Measurements from ENCODE around the gene C6orf132. TPM values are rescaled to one million over a fixed set of nuclear protein-coding genes. Genes with fewer than 3 reads are reported as not detected.

C6orf132 gene
- total and polyA plus RNA-seq, 2 of the 8 experiments (the other 6 are each of a cell fraction or from before 2014, with no cell fraction given) = 31.5 to 64.0 TPM

DNA sequence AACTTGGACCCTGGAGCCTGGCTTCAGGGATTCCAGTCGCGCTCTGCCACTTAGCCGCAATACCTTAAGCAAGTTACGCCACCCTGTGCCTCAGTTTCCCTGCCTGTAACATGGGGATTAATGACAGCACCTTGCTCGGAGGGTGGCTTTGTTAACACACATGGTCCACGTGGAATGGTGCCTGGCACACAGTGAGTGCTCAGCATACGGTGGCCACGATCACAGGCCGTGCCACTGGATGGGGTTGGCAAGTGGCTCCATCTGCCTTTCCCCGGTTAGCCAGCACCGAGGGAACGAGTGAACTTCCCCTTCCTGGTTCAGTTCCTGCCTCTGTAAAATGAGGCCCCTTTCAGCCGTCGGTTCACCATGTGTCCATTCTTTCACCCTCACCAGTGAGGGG is 17.2 kb downstream of the C6orf132 start:
- H3K79me2 ChIP-seq (ENCODE audit: control insufficient read depth in 1 of 2, insufficient read depth in 2 of 2, low read length in 2 of 2) = peaks cover 0 to 22% of the 10 kb centered on the region in 2 experiments; a peak in 1 of 4 replicates
- no peak overlapping the region for H2BK120ac ChIP-seq (replicated peaks; ENCODE audit: low read depth, low read length)
- H3K23me2 ChIP-seq (ENCODE audit: low read depth, low read length) = no peaks in the 10 kb centered on the region; the same call in 1 of the 2 replicates
- peaks cover 21 to 66% (median 34%) of the 10 kb centered on the region in 4 experiments for H3K36me3 ChIP-seq (ENCODE audit: control insufficient read depth in 2 of 4, insufficient read depth in 4 of 4, low read length in 3 of 4)
- no peak for FAIRE-seq
- H3K9ac ChIP-seq (replicated peaks in 1 of 4; ENCODE audit: extremely low read depth in 1 of 4, low read depth in 3 of 4, low read length in 3 of 4) = no peak overlapping the region
- H3K18ac ChIP-seq (ENCODE audit: extremely low read depth, low read length) = no peak overlapping the region
- no peak overlapping the region for H2BK15ac ChIP-seq (ENCODE audit: low read length)
- peaks cover 4 to 24% of the 10 kb centered on the region in 2 experiments for H4K20me1 ChIP-seq (replicated peaks in 1 of 2; ENCODE audit: control insufficient read depth in 1 of 2, insufficient read depth in 2 of 2, low read length in 2 of 2)
- H3K79me1 ChIP-seq (ENCODE audit: low read depth, low read length) = peaks cover 20% of the 10 kb centered on the region
- WGBS, 2 experiments (ENCODE audit: extremely low coverage in 1 of 2, insufficient coverage in 1 of 2, insufficient read length in 1 of 2, insufficient replicate concordance in 2 of 2, low coverage in 1 of 2, low lambda C conversion rate in 2 of 2, missing lambda C conversion rate in 1 of 2) = 97% methylated on average over 14 of the region's 14 CpGs; no CpG with 5 or more reads in 1 of the 2 experiments
- no peak overlapping the region for H4K8ac ChIP-seq (ENCODE audit: extremely low read depth, insufficient read depth, low read length)
- no peak overlapping the region for H3K56ac ChIP-seq (replicated peaks; ENCODE audit: insufficient read length, low read depth, low read length)
- H4K91ac ChIP-seq (replicated peaks; ENCODE audit: insufficient read length, low read length) = no peak overlapping the region
- ChIA-PET POLR2A (ENCODE audit: partially characterized antibody) (interaction anchor here (1.2 to 5.6 kb wide), 5 partner anchors 8 to 32 kb away, joined by 3 to 41 read pairs (median 9); partner anchors contain the start of gene C6orf132), CTCF (ENCODE audit: partially characterized antibody) (interaction anchor here (1.9 to 2.6 kb wide), 3 partner anchors 21 to 39 kb away, joined by 7 to 9 read pairs (median 8); no protein-coding TSS in a partner anchor)
- no peak overlapping the region for H4K5ac ChIP-seq (ENCODE audit: insufficient read length, low read depth, low read length)
- H2AFZ ChIP-seq (ENCODE audit: low read length) = no peak overlapping the region
- H2BK20ac ChIP-seq (ENCODE audit: low read length) = no peak overlapping the region
- no peak overlapping the region for H2BK12ac ChIP-seq (ENCODE audit: low read depth, low read length)
- no peak overlapping the region for H3K4ac ChIP-seq (replicated peaks; ENCODE audit: insufficient read length, low read depth, low read length)
- H3K14ac ChIP-seq (ENCODE audit: insufficient read length) = no peak overlapping the region
- no peaks in the 10 kb centered on the region for H3K27me3 ChIP-seq (replicated peaks in 1 of 4; ENCODE audit: control insufficient read depth in 3 of 4, extremely low read depth in 1 of 4, insufficient read depth in 3 of 4, low read length in 3 of 4)
- no peak overlapping the region for H2AK5ac ChIP-seq (ENCODE audit: low read depth, low read length)
- no peak overlapping the region for H3K4me2 ChIP-seq (ENCODE audit: insufficient read depth in 1 of 2, low read depth in 2 of 2, low read length in 2 of 2)
- H3K4me3 ChIP-seq (ENCODE audit: extremely low read depth in 1 of 4, insufficient read depth in 2 of 4, low read depth in 3 of 4, low read length in 4 of 4) = no peak overlapping the region
- no peak overlapping the region for H3K27ac ChIP-seq (ENCODE audit: low read depth, low read length)
- DNase-seq (ENCODE audit: low read depth in 1 of 2, low spot score in 2 of 2) = no peak
- H3K23ac ChIP-seq (ENCODE audit: insufficient read length) = no peak overlapping the region
- TF ChIP-seq CTBP2 (IDR thresholded peaks at IDR 0.05; ENCODE audit: borderline replicate concordance, insufficient read depth, insufficient read length, low read length) (no peak), POLR2AphosphoS5 (IDR thresholded peaks at IDR 0.05; ENCODE audit: low read depth, low read length) (peak; percentile 70)
- H2BK5ac ChIP-seq (ENCODE audit: low read depth, low read length) = no peak overlapping the region
- no peaks in the 10 kb centered on the region for H3K9me3 ChIP-seq (ENCODE audit: insufficient read depth in 2 of 2, low read depth in 1 of 2, low read length in 1 of 2)
- no peaks in the 10 kb centered on the region; a peak in 1 of 7 replicates for H3K4me1 ChIP-seq (replicated peaks in 1 of 4; ENCODE audit: control insufficient read depth in 3 of 4, insufficient read depth in 4 of 4, low read length in 3 of 4)

Measured in H1 (cell line).